ENCODE results near the gene ATP2B3. TPM values are rescaled to one million over a fixed set of nuclear protein-coding genes. Genes with fewer than 3 reads are reported as not detected.

ATP2B3 gene
- total and polyA plus RNA-seq, 2 of the 4 experiments (the other 2 are of a cell fraction): under 0.01 to 0.03 TPM

GRCh38 chrX:153498453-153498852 lies 19.0 kb upstream of the ATP2B3 start (continued):
- no peak for TF ChIP-seq NFE2L2 (IDR thresholded peaks at IDR 0.05; ENCODE audit: low read depth, low read length)
- no peak for TF ChIP-seq CHD1 (IDR thresholded peaks at IDR 0.05; ENCODE audit: low read depth, low read length)
- TF ChIP-seq POLR2A (IDR thresholded peaks at IDR 0.05; ENCODE audit: low read depth, low read length): no peak

- DNase-seq: no peak
Measured at GRCh38 chrX:153499341-153499740, 18.1 kb upstream of the ATP2B3 start.

More at GRCh38 chrX:153499341-153499740, 18.1 kb upstream of the ATP2B3 start:
- Histone ChIP-seq H3K4me3 (ENCODE audit: insufficient read depth, low read depth, low read length) (no peak overlapping the region), H3K27ac (ENCODE audit: insufficient read depth, low read length) (no peak overlapping the region), H2BK15ac (ENCODE audit: low read depth, low read length) (no peak overlapping the region), H3K9me1 (ENCODE audit: insufficient read depth, low read length) (no peaks in the 10 kb centered on the region), H4K20me1 (ENCODE audit: insufficient read depth, low read length) (peaks cover 6% of the 10 kb centered on the region), H2BK120ac (ENCODE audit: low read depth, low read length) (no peak overlapping the region), H3K9ac (ENCODE audit: low read depth, low read length) (no peak overlapping the region), H4K5ac (ENCODE audit: low read depth, low read length) (no peak overlapping the region), H3K27me3 (ENCODE audit: control insufficient read depth, insufficient read depth, low read length) (no peaks in the 10 kb centered on the region), H3K4me1 (ENCODE audit: control insufficient read depth, insufficient read depth, low read length) (0 out of 2 replicates have a peak, but pooled peaks cover 3% of the 10 kb centered on the region), H2AK5ac (ENCODE audit: low read depth, low read length) (no peak overlapping the region), H4K8ac (ENCODE audit: low read depth in 2 of 2, low read length in 2 of 2) (no peak overlapping the region), H4K91ac (ENCODE audit: insufficient read depth, low read depth, low read length) (no peak overlapping the region), H2BK20ac (ENCODE audit: low read depth, low read length) (no peak overlapping the region), H3K36me3 (ENCODE audit: control insufficient read depth, insufficient read depth, low read length) (no peaks in the 10 kb centered on the region; the same call in 1 of the 2 replicates), H3K9me3 (ENCODE audit: control insufficient read depth, insufficient read depth, low read length) (no peaks in the 10 kb centered on the region; the same call in 1 of the 2 replicates), H3K23ac (ENCODE audit: low read depth, low read length) (no peak overlapping the region), H3K56ac (ENCODE audit: extremely low read depth, insufficient read depth, low read length) (no peak overlapping the region), H3K18ac (ENCODE audit: low read depth, low read length) (no peak overlapping the region), H2AFZ (replicated peaks; ENCODE audit: low read length, poor library complexity) (no peak overlapping the region), H2AK9ac (replicated peaks; ENCODE audit: low read depth, low read length, poor library complexity) (no peak overlapping the region), H3K4ac (ENCODE audit: low read depth, low read length) (no peak overlapping the region), H3K4me2 (ENCODE audit: low read depth, low read length) (no peak overlapping the region), H2BK5ac (ENCODE audit: low read depth, low read length, poor library complexity, severe bottlenecking) (no peak overlapping the region), H3K14ac (replicated peaks; ENCODE audit: low read depth, low read length) (no peak overlapping the region), H3K79me1 (ENCODE audit: low read depth in 1 of 2, low read length in 2 of 2) (peaks cover 6 to 17% of the 10 kb centered on the region in 2 experiments)
- intact Hi-C loops (cut with micrococcal nuclease) (loop anchor here (5.0 kb wide), 1 partner anchor 542 kb away; no protein-coding TSS in a partner anchor), in situ Hi-C loops (cut with MboI; ENCODE audit: low sequenced_read_pairs) (no loop called here), dilution Hi-C loops (cut with HindIII; ENCODE audit: low sequenced_read_pairs, unreplicated experiment) (no loop called here)
- ChIA-PET CTCF (no interaction called here), POLR2A (ENCODE audit: unreplicated experiment) (no interaction called here)
- no peak for ATAC-seq (ENCODE audit: low read depth)
- 86% methylated on average over 5 of the region's 15 CpGs; no CpG with 5 or more reads in 1 of the 2 experiments for WGBS, 2 experiments (ENCODE audit: extremely low coverage in 2 of 2, insufficient read length in 1 of 2)
- no TSS peak for BruUV-seq (replicated peaks)
- no peak for TF ChIP-seq FOS (IDR thresholded peaks at IDR 0.05; ENCODE audit: low read depth, low read length)
- TF ChIP-seq ELK1 (IDR thresholded peaks at IDR 0.05; ENCODE audit: borderline replicate concordance, low read depth, low read length): no peak
- TF ChIP-seq NFE2L2 (IDR thresholded peaks at IDR 0.05; ENCODE audit: low read depth, low read length): no peak
- TF ChIP-seq MAFK (IDR thresholded peaks at IDR 0.05; ENCODE audit: low read depth, low read length): no peak
- TF ChIP-seq MXI1 (IDR thresholded peaks at IDR 0.05; ENCODE audit: borderline replicate concordance, low read depth, low read length): no peak
- no peak for TF ChIP-seq POLR2A (IDR thresholded peaks at IDR 0.05; ENCODE audit: low read depth, low read length)
- no peak for TF ChIP-seq USF2 (IDR thresholded peaks at IDR 0.05; ENCODE audit: low read depth, low read length)
- TF ChIP-seq RCOR1 (IDR thresholded peaks at IDR 0.05; ENCODE audit: insufficient replicate concordance, low read length): no peak
- no peak for TF ChIP-seq BHLHE40 (IDR thresholded peaks at IDR 0.05; ENCODE audit: low read depth, low read length)
- no peak for TF ChIP-seq RAD21 (IDR thresholded peaks at IDR 0.05; ENCODE audit: low read length)
